GM21360 (cell line): ENCODE results near the gene SV2C.
A peak's percentile ranks its signal among the peaks of the same experiment; 100 is the strongest.

Source experiments
- ATAC-seq: cut with Tn5 transposase; IDR thresholded peaks from one replicate; pipeline ENCODE4 v1.9.1; 2021; ENCODE audit warnings: mild to moderate bottlenecking, moderate library complexity; ENCODE audit not compliant: unreplicated experiment

SV2C gene

GRCh38 chr5:76099756-76100155 is 16.6 kb downstream of the SV2C start:
- peak; percentile 69 for ATAC-seq

DNA sequence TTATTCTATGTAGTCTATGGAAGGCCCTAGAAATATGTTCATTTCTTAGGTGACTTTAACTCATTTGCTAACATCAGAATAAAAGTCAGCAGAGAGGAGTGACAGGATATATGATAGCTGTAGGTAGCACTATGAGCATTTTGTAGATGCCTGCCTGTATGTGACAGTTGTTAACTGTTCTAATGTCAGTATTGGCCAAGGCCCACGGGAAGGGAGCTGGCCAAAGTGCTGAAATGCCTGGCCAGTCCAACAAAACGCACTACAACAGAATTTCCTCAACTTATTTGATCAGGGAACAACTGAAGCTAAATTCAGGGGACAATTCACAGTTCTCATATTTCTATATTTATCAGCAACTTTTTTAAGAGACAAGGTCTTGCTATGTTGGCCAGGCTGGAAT is 20.8 kb downstream of the SV2C start:
- ATAC-seq: no peak

GRCh38 chr5:76106149-76106548 is 23.0 kb downstream of the SV2C start:
- no peak for ATAC-seq

DNA sequence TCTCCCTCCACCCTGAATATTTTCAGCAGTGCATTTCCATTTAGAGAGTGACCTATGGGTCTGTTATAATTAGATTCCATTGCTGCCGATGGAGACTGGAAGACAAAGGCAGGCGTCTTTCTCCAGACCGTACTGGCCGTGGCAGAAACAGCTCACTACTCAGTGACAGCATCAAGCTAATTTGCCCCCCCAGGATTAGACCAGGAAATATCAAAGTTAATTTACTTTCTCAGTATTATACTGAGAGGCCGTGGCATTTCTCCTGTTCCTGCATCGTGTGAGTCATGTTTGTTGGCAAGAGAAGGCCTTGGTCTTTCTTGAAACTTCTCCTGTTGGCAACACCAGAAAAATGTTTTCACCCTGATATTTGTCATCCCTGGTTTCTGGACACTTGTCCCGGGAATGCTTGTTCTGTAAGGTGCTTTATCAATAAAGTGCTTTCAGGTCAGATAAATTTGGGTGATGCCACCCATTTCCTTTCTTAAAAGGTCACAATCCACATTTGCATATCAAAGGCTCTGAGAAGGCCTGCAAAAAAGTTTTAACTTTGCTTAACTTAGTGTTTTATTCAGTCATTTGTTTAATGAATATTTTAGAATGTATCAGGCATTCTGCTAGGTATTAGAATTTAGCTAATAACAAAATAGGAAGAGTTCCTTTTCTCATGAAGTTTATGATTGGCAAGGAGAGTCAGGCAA is 28.4 kb downstream of the SV2C start:
- no peak for ATAC-seq

DNA sequence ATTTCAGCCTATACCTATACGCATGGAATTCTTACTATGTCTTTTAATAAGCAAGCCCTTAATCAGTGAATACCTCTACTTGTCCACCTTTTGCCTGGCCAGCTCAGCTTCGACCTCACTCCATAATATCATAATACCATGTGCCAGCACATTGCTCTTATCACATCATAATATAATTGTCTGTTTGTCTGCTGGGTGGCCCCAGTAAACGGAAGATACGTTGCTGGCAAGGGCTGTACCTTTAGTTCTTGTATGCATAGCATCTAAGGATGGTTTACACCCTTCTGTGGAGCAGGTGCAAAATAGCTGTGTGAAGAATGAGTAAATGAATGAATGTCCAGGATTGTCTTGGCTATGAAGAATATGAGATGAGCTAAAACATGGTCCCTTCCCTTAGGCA is 29.9 kb downstream of the SV2C start:
- no peak for ATAC-seq

DNA sequence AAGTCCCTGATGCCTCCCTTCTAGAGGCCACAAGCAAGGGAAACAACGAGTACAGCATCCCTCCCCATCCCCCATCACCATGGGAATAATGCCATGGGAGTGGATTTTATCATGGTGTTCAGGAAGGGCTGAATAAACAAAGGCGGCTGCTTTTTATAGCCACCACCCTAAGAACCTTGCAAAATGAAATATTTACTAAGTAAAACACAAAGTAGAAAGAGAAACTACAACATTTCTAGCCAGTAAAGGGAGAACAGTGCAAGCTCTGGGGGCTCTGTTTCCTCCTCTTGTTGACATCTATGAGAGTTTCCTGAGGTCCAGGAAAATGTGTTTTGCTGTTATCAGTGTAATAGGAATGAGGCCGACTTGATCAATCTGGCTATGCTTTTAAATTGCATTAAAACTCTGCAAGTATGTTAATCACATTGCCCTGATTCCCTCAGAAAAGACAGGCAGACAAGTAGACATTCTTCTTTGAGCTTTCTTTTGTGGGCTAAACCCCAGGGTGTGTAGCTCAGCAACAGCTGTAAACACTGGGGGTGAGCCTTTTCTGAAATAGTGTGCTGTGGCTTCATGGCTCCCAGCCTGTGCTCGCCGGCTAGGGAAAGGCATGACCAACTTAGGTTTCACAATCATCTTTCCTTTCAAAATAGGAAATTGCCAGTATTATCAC is 31.1 kb downstream of the SV2C start:
- ATAC-seq: no peak

DNA sequence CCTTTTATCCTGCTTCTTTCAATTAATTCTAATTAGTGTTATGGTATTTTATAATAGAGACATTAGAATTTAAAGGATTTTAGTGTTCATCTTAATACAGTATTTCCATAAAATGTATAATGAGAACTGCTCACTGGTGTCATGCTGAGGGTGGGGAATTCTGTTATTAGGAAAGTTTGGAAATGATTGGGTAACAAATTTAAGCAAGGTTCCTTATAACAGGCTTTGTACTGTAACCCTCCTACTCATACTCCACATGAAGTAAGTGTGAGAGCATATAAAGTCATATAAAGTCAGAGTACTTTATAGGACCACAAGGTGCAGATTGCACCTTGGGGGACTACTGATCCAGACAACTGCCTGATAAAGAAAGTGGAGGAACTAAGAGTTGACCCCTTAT is 42.2 kb downstream of the SV2C start:
- ATAC-seq: no peak

GRCh38 chr5:76125888-76126287 is 42.7 kb downstream of the SV2C start:
- ATAC-seq: no peak

DNA sequence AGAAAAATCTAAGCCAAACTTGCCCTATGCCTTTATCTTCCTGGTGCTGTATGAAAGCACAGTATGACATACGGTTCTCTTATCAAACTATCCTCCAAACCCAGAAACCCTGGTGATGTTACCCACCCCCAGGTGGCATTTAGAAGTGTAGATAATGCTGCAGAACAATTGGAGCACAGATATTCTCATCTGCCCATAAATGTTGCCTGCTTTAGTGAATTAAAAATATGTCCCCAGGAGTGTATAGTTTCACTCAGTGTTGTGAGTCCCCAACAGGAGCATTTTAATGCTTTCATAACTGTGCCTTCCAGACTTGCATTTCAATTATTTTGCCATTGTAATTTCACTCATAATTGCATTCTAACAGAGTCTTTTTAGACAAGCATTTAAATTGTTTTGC is 50.8 kb downstream of the SV2C start:
- no peak for ATAC-seq

GRCh38 chr5:76134646-76135045 is 51.5 kb downstream of the SV2C start:
- ATAC-seq: no peak

- no peak for ATAC-seq
These were observed 54.8 kb downstream of the SV2C start for GRCh38 chr5:76137887-76138542.

DNA sequence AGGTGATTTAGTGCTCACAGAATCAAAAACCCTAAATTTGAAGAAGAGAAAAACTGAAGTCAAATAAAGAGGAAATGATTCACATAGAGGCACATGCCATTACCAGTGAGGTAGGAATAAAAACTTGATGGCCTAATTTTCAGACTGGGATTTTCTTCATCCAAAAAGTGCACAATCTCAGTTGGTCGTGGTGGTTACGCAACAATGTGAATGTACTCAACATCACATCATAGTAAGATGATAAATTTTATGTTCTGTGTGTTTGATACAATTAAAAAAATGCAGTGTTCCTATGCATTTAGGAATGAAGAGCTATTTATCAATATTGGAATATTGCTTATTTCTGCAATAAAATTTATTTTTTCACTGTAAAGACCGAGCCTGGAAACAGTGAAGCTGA is 60.7 kb downstream of the SV2C start:
- ATAC-seq: no peak

GRCh38 chr5:76144513-76145274 is 61.5 kb downstream of the SV2C start:
- no peak for ATAC-seq

DNA sequence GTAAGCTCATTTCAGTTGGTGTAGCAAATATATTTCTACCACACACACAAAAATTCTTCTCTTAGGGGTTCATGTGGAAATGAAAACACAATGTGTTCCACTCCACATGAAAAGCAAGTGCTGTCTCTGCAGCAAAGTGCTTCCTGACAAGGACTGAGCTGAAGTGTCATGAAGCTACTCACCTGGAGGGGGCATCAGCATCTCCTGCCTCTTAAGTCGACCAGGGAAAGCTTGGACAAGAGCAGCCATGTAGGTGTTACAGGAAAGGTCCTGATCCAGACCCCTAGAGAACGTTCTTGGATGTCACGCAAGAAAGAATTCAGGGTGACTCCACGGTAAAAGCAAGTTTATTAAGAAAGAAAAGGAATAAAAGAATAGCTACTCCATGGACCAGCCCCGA is 62.8 kb downstream of the SV2C start:
- ATAC-seq: no peak

GRCh38 chr5:76149636-76150035 is 66.5 kb downstream of the SV2C start:
- ATAC-seq: no peak

GRCh38 chr5:76152161-76152560 is 69.0 kb downstream of the SV2C start:
- no peak for ATAC-seq

DNA sequence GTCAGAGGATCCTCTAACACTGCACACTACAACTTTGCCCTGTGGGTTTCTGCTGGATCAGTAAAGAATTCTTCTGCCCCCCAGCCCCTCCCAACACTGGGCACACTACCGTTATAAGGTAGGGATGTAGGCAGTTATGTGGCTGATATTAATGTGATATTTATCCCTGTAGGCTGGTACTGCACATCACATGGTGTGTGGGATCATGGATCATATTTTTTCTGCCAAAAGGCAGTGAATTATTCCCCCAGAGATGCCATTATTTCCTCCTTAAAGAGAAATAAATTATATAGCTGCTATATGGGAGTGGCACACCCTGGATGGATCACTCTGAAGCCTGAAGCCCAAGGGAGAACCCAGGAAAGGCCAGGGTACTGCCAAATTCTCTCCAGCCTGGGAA is 69.5 kb downstream of the SV2C start:
- no peak for ATAC-seq

DNA sequence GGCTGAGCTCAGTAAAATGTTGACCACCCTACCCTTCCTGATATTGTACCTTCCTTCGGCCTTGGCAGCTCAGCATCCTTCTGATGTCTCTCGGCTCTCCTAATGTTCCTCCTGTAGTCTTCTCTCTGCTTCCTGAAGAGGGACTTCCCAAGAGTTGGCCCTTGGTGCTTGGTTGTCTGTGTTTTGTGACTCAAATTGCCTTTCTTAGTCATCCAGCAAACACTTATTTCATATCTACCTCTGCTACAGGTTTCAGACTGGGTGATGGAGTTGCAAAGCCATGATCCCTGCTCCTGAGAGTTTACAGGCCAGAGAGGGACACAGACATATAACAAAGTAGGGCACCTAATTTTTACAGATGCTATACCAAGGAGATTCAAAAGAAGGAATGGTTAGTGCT is 70.1 kb downstream of the SV2C start:
- ATAC-seq: no peak

DNA sequence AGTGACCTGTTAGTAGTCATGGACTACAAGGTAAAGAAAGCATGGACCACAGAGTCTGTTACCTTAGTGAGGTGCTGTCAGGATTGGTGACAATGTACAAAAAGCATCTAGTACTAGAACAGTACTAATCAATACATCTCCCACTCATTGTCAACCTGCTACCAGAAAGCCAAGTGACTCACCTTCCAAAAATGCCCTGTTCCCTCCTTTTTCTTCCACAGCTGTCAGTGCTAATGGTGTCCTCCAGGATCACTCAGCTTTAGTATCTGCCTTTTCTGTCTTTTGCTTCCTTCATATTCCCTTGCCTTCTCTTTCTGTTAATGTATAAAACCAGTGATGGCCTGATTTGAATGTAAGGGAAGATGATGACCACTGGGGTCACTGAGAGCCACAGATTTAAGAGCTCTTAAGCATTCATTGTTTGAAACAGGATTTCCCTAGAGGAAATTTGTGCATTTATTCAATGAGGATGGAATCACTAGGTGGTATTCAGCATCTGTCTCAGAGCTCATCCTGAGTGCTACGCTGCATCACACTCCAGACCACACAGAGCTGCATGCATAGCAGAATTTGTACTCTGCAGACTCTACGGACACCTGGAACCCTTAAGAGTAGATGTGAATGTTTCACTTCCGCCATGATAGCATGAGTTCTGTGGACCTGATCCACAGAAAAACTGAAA is 71.0 kb downstream of the SV2C start:
- ATAC-seq: no peak

DNA sequence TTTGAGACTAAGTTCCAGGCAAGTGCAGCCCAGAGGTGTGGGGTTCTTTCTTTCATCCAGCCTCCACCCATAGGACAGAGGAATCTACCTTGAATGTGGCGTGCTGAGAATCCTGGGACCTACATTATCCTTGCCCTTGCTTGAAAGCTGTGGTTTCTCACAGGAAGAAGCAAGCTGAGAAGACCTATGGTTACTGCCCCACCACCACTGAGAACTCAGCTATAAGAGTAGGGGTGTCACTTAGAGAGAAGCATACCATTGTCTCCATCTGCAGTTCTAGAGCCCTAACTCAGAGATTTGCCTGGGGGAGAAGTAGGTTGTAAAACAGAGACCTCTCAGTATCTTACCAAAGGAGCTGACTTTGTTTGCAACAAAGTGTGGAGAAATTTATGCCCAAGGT is 72.4 kb downstream of the SV2C start:
- ATAC-seq: no peak

- no peak for ATAC-seq
These were observed 79.2 kb downstream of the SV2C start for GRCh38 chr5:76162335-76162734.
